ENCODE results near the gene CD1D.
"Not testable (repeated sequence)": the region's sequence is repeated elsewhere in the genome, so short reads cannot be mapped to it uniquely, and the experiment has no call there.

Gene CD1D

DNA sequence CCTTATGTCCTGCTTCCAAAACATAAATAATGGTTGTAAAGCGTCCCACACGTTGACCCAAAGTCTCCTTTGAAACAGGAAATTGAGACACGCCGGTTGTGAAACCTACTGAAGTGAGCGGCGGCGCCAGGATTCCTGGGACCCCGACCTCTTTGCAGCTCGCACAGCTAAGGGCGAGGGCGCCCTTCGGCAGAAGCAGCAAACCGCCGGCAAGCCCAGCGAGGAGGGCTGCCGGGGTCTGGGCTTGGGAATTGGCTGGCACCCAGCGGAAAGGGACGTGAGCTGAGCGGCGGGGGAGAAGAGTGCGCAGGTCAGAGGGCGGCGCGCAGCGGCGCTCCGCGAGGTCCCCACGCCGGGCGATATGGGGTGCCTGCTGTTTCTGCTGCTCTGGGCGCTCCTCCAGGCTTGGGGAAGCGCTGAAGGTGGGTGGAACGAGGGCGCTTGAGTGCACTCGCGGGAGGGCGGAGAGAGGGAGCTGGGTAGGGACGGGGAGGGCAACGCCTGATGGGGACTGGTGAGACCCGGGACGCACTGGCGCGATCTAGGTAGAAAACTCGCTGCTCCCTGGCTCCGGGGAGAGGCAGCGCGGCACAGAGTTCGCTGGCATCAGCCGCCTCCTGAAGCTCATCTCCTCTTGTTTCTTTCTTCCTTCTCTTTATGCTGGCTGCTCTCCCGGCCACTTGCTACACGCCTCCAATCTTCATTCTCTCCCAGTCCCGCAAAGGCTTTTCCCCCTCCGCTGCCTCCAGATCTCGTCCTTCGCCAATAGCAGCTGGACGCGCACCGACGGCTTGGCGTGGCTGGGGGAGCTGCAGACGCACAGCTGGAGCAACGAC is at the start of gene CD1D:
CD1D (plus strand) TSS at position 155 of the 836 bp plus-strand sequence; CDS start at position 362, 207 bp downstream.
- DNase-seq: peak in 6 of 56 donors; percentile 3 to 16 (median 10)

DNA sequence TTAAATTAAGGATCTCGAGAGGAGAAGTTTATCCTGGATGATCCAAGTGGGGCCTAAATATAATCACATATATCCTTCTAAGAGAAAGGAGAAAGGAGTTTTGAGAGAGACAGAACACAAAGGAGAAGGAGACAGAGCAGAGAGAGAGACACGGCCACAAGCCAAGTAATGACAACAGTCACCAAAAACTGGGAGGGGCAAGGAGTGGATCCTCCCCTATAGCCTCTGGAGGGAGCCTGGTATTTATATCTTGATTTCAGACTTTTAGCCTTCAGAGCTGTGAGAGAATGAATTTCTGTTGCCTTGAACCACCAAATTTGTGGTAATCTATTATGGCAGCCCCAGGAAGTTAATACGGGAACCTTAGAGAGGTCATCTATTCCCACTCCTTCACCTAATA is 49.5 kb upstream of the CD1D start:
- DNase-seq: no peak

DNA sequence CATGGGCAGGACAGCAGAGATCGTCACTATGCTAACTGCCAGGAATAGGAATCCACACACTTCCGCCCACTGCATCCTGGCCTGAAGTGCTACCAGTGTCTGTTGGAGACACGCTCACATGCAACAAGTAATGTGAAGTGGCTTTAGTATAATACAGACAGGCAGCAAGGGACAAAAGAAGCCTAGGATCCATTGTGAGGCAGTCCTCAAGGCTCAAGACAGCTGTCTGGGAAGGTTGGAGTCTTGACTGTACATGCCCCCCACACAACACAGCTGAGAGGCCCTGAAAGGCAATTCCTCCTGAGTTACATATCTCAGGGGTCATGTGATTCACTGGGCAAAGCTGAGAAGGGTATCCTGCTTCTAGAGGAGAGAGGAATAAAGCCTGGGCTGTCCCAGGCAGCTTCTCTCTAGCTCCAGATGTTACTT is 39.9 kb upstream of the CD1D start:
- DNase-seq: no peak

DNA sequence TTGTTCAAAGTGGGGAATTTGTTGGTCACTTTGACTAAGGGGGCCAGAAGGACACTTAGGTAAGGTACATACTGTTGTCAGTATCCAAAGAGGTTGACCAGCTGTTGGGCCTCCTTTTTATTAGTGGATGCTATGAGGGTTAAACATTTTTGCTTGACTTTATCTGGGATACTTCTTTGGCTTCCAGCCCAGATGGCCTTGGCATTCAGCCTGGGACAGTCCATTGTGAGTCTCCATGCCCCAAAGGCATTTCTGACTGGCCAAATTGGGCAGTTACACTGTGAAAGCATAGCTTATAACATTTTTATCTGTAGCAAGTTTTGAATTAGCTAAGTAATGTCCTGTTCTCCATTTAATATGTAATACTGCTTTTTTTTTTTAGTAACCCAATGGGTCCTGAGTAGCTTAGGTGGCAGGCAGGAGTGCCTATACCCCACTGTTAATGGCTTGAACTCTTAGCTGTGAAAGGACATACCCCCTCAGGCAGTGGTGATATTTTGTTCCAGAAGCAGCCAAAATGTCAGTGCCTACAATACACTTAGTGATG is 35.4 kb upstream of the CD1D start:
- peak in 24 of 56 donors; percentile 5 to 64 (median 15) for DNase-seq

DNA sequence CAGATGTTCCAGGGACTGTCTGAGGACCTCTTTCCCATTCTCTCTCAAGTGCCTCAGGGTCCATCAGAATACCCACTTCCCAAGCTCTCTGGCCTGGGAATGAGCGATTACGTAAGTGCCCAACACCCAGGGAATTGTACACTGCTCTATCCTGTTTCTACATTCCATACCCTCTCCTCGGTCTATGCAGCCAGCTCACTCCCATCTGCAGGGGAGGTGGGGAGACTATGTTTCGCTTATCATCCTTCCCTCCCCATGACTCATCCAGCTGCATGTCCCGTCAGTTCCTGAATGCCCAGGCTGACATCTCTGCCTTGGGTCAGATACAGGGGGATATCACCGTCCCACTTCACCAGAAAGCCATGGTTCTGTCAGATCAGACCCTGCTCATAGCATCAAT is 34.5 kb upstream of the CD1D start:
- no peak for DNase-seq

DNA sequence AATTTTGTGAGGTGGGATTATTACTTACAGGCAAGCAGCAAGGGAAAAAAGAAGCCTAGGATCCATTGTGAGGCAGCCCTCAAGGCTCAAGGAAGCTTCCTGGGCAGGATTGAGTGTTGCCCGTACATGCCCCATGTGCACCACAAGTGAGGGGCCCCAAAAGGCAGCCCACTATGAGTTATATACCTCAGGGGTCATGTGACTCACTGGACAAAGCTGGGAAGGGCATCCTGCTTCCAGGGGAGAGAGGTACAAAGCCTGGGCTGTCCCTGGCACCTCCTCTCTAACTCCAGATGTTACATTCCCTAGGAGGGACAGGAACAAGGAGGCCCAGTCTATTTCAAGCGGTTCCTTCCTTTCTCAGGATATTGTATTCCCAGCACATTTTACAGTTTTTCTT is 34.0 kb upstream of the CD1D start:
- DNase-seq: no peak

DNA sequence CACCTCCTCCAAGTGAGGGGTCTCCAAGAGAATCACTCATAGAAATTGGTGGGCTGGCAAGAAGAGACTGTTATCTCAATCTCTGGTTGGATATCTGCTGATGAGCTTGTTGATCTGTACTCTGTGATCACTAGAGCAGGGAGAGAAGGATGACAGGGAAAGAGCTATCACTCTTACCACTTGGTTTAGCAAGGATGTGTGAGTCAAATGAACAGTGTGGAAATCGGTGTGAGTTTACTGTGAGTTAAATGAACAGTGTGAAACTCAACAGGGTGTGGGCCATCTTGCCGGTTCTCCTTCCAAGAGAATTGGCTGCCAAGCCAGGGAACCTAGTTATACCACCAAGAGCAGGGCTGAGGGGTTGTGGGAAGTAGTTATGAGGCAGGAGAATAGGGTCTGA is 33.3 kb upstream of the CD1D start:
- DNase-seq: no peak

DNA sequence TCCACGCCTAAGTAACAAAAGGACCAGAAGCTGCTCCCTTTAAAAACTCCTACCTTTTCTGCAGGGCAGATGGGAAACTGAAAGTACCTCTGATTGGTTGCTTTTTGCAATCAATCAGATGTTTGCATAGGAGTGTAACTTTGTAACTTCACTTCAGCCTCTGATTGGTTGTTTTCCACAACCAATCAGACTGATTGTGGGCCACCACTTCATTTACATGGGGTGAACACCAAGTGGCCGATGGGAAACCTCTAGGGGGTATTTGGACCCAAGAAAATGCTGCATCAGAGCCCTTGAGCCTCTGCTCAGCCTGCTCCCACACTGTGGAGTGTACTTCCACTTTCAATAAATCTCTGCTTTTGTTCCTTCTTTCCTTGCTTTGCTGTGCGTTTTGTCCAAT is 32.8 kb upstream of the CD1D start:
- DNase-seq: no peak

DNA sequence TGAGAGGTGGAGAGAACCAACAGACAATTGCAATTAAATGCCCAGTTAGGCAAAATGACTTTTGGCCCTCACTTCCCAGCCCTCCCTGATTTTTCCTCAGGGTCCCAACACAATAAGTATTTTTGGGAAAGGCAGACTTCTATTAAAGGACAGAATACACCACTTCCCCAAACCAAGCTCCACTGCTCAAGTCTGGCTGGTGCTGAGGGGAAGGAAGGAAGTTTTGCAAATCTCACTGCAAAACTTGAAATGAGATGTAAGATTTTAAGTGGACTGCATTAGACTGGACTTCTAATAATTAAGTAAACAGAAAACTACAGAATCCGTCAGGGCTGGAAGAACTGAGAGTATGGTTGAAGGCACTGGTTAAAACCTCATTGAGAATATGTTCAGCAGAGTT is 32.2 kb upstream of the CD1D start:
- no peak for DNase-seq

DNA sequence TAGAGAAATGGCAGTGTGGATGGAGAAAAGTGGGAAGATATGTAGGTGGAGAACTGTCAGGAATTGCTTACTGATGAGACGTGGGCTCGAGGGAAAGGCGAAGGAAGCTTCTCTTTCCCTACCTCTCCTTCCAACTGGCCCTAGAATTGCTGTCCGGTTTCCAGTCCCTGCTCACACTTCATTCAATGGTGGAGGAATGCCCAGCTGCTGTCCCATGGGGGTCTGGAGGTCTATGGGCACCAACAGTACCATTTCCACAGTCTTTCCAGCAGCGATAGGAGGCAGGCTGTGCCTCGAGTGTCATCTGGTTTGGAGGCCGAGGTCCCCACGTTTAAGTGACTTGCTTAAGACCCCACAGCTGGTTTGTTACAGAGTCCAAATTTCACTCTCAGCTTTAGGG is 31.5 kb upstream of the CD1D start:
- peak in 3 of 56 donors; percentile 29 to 54 (median 49) for DNase-seq

DNA sequence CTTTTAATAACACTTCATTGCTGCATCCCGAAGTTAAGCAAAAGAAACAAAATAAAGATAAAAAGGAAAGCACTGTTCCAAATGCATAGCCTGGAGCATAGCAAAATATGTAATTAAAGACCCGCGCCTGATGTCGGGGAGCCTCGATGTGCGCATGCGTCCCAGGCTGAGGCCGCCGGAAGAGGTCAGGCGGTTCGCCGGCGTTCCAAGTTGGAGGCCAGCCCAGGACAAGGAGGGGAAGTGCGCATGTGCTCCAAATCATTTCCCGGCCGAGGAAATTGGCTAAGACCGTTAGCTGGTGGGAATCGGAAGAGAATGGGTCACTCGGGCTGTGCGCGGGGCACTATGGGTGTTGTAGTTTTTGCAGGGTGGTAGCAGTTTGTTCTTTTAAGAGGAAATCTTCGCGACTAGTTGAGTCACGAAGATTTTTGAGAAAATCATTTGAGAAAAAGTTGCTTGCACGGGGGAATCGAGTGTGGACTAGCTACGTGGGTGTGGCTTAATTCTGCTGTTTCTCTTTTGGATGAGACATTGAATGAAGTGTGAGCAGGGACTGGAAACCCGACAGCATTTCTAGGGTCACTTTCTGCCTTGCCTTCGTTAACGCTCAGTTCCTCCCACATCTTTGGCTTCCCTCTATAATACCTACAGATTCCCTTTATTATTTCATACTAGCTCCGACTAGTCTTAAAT is 31.0 kb upstream of the CD1D start:
- DNase-seq: peak; percentile 22 to 95 (median 88)

DNA sequence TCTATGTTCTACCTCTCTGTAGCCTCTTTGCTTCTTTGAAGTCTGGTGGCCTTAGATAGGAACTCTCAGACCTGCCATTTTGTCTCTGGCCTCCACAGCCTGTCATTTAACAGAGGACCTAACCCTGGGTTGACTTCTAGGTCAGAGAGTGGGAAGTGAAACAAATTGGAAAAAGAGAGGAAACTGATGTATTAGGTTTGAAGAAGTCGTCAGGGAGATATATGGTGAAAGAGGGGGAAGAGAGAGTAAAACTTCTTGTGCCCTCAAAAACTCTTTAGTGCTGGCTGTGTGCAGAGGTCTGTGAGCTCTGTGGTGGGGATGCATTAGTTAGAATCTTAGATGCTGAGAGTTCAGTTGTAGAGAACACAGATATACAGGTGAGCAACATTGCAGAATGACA is 30.2 kb upstream of the CD1D start:
- DNase-seq: no peak

DNA sequence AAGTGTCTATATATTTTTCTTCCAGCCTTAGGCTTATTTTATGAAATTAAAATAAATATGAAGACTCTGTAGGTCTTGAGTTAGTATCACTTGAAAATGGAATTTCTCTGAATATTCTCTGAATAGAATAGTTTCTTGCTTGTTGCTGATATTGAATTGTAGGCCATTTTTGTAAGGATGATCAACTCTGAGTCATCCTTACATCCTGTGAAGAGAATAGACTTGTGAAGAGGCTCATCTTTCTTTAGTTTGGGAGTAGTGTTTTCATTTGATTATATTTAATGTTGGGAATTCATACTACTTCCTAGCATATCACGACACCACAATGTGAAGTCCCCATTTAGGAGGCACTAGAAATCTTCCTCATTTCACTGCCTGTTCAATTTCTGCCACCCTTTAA is 27.5 kb upstream of the CD1D start:
- no peak for DNase-seq

DNA sequence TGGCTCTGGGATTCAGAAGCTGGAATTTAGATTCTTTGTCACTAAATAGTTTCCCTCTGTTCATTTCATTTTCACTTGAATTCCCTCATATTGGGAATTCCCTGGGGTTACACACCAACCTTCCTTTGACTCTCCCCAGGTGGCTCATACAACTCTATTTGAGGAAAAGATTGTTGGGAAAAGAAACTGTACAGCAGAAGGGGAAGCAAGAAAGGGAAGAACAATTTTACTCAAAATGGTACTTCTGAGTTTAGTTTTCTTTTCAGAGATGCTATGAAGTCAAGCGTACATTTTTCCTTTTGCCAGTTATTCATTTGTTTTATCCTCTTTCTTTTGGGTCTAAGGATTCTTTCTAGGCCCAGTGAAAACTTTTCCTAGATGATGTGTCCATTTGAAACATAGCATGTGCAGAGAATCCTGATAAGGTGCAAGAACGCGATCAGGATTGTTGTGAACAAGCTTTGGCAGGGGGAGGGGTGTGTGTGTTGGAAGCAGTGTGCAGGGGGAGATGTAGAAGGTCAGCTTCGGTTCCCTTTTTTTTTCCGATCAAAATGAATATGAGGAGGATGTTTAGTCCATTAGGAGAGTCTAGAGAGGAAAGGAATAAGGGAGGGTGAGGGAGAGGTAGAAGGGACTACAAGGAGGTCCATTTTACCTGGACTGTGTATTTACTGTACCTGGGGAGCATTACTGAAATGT is 26.8 kb upstream of the CD1D start:
- no peak for DNase-seq

DNA sequence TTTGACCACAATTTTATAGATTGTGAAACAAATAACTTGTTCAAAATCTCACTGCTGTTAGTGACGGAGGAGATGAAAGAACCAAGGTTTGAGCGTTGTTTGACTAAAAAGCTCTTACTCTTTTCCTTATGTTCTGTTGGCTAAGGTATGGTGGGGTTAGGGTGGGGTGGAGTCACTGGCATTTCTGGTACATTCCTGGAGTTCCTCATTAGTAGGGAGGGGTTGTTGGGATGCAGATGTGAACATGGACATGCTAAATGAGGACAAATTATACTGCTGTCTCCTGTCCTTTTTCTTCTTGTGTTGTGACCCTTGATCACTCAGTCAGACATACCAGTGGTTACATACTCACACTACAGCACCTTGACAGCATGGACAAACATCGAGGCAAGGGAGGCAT is 26.2 kb upstream of the CD1D start:
- no peak for DNase-seq

DNA sequence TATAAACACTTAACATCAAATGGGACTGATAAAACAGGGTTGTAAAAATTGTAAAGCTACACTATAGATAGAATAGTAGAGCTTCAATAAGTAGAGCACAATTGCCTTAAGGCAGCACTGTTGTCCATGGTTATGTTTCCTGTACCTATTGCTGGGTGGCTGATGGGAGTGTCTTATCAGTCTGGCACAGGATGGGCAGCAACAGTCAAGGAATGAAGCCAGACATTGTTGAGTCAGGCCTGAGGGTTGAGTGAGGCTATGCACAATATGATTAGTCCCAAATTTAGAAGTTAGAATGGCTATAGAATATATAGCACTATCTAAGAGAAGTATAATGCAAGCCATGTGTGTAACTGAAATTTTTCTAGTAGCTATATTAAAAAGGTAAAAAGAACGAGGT is 25.0 kb upstream of the CD1D start:
- no peak for DNase-seq

DNA sequence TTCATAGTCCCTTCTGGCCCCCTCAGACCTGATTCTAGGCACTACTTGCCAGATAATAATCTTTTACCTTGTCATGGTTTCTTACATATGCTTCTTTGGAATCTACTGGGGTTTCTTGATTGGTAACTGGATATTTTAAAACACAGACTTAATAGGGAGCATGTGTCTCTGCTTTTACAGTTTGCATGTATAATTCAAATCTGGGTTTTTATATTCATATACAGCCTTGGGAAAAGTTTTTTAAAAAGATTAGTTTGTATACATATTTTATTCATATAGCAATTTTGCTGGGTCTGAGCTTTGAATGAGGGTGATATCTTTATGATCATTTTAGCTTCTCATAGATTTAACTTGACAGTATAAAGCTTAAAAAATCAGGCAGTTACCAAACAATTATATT is 21.1 kb upstream of the CD1D start:
- no peak for DNase-seq

DNA sequence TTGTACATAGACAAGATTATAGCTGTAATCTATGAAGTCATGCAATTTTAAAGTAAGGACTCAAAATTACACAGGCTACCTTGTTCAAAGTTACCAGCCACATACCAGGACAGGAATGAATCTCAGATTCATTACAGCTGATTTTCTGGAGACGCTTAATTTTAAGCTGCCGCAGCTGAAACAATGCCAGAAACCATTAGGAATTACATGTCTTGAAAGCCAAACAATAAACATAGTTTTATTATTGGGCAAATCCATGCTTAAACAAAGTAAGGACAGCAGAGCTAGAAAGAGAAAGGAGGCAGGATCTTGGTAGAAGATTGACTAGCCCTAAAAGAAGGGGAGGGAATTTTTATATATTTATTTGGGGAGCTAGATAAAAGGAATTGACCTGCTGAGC is 19.2 kb upstream of the CD1D start:
- no peak for DNase-seq

DNA sequence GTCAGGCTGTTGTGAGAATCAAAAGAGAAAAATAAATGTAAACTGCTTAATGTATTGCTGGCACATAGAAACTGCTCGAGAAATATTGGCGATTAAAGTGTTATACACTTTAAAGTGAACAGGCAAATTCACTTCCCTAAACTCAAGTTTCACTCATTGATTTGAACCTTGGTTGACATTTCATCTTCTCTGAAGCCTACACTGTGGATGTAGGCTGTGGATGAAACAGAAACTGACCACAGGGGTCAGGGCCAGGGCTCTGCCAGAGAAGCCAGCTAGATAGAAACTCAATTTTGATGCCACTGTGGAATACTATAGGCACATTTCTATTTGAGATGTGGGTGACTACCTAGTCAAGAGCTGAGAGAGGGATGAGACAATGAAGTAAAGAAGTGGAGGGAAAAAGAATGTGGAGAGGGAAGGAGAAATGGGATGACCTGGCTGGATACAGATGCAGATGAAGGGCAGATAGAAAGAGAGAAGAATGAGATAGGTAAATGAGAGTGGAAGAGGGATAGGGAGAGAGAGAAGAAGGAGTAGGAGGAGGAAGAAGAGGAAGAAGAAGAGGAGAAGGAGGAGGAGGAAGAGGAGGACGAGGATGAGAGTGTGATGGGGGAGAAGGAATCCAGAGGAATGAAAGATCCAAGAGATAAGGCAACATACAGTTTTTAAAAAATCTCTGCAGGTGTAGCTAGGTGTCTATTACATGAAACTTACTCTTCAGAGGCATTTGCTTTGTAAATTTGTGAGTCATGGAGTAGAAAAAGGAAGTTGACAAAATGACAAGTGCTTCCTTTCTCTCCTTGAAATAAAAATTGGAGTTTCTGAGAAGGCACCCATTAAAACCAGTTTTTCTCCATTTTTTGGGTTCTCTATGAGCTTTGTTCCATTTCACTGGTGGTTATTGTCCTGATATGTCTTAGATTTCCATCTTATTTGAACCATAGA is 17.4 kb upstream of the CD1D start:
- no peak for DNase-seq

DNA sequence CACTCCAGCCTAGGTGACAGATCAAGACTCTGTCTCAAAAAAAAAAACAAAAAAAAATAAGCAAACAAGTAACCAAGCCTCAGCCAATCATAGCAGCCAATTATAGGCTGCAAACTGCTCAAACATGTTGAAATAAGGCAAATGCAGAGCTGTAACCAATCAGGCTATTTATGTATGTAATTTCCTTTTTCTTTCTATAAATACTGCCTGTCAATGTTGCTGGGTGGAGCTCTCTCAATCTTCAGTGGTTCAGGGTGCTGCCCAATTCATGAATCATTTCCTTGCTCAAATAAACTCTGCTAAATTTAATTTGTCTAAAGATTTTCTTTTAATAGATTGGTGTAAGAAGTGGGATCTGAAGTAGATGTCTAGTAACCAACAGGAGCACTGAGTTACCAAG is 11.6 kb upstream of the CD1D start:
- no peak for DNase-seq

DNA sequence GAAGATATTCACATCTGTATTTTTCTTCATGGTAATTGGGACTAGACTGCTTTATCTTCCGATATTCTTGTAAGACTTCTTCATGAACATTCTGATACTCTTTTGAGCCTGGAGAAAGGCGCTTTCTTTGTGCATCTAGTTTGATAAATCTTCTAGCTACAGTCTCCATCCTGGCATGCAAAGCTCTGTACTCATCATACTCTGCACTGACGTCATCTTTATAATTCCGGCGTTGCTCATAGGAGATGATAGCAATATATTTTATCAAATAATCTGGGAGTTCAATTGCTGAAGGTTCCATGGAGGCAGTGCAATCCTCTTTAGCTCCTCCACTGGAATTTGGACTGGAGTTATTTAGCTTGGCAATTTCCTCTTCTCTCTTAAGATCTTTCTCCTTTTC is 4.8 kb upstream of the CD1D start:
- not testable (repeated sequence) for DNase-seq

Data from amygdala (tissue), 56 donors.